Nephron progenitor cell (in vitro differentiated cells): ENCODE measurements around the gene PLA2R1.

Experiments
- DNase-seq: peaks from one replicate; pipeline ENCODE4 v3.0.0; 2021
- H3K27ac Mint-ChIP-seq: 2 replicates; pipeline ENCODE4 v1.8.0; 2021; ENCODE audit warnings: mild to moderate bottlenecking, moderate library complexity, mixed read lengths
- H3K27me3 Mint-ChIP-seq: 2 replicates; pipeline ENCODE4 v1.8.0; 2021; ENCODE audit warnings: mild to moderate bottlenecking, low read depth, mixed read lengths; ENCODE audit not compliant: poor library complexity
- H3K36me3 Mint-ChIP-seq: 2 replicates; pipeline ENCODE4 v1.8.0; 2021; ENCODE audit warnings: low read depth, mixed read lengths
- H3K4me1 Mint-ChIP-seq: 2 replicates; pipeline ENCODE4 v1.8.0; 2021; ENCODE audit warnings: mixed read lengths
- H3K4me3 Mint-ChIP-seq: 2 replicates; pipeline ENCODE4 v1.8.0; 2021; ENCODE audit warnings: mild to moderate bottlenecking, moderate library complexity, mixed read lengths
- H3K9me3 Mint-ChIP-seq: 2 replicates; pipeline ENCODE4 v1.8.0; 2021; ENCODE audit warnings: mild to moderate bottlenecking, moderate library complexity, mixed read lengths
- TF ChIP-seq, protein P1 (sequence below): fragments of 200-600 bp; sonication (generic); IDR thresholded peaks from 2 replicates; pipeline ENCODE4 v1.5.0; 2021; ENCODE audit warnings: antibody characterized with exemption

The PLA2R1 gene

GRCh38 chr2:159904127-159904958, 158.1 kb downstream of the PLA2R1 start, which contains the start of gene LY75:
LY75 (minus strand) TSS chr2:159904756.
- no peak within 1 kb of the TSS for H3K27ac Mint-ChIP-seq
- DNase-seq: peak; percentile 61
- peak within 1 kb of the TSS; percentile 69 for H3K4me3 Mint-ChIP-seq
- H3K9me3 Mint-ChIP-seq: peaks cover 4% of the 10 kb centered on the region
- H3K36me3 Mint-ChIP-seq: no peaks in the 10 kb centered on the region
- TF ChIP-seq, protein P1, sequence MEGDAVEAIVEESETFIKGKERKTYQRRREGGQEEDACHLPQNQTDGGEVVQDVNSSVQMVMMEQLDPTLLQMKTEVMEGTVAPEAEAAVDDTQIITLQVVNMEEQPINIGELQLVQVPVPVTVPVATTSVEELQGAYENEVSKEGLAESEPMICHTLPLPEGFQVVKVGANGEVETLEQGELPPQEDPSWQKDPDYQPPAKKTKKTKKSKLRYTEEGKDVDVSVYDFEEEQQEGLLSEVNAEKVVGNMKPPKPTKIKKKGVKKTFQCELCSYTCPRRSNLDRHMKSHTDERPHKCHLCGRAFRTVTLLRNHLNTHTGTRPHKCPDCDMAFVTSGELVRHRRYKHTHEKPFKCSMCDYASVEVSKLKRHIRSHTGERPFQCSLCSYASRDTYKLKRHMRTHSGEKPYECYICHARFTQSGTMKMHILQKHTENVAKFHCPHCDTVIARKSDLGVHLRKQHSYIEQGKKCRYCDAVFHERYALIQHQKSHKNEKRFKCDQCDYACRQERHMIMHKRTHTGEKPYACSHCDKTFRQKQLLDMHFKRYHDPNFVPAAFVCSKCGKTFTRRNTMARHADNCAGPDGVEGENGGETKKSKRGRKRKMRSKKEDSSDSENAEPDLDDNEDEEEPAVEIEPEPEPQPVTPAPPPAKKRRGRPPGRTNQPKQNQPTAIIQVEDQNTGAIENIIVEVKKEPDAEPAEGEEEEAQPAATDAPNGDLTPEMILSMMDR: no peak
- H3K4me1 Mint-ChIP-seq: peaks cover 12% of the 10 kb centered on the region
- peaks cover 92% of the 10 kb centered on the region for H3K27me3 Mint-ChIP-seq

- H3K36me3 Mint-ChIP-seq: no peaks in the 10 kb centered on the region
- peaks cover 12% of the 10 kb centered on the region for H3K4me1 Mint-ChIP-seq
- no peak overlapping the region for H3K27ac Mint-ChIP-seq
- no peak for DNase-seq
- TF ChIP-seq, protein P1: no peak
- peaks cover 4% of the 10 kb centered on the region for H3K9me3 Mint-ChIP-seq
- H3K27me3 Mint-ChIP-seq: peaks cover 90% of the 10 kb centered on the region
- peak overlapping the region; percentile 69 for H3K4me3 Mint-ChIP-seq
These were observed 158.8 kb downstream of the PLA2R1 start for GRCh38 chr2:159903443-159904126.

GRCh38 chr2:159902722-159903121, 159.7 kb downstream of the PLA2R1 start:
- Mint-ChIP-seq H3K27me3 (peaks cover 93% of the 10 kb centered on the region), H3K9me3 (peaks cover 4% of the 10 kb centered on the region), H3K4me1 (peaks cover 12% of the 10 kb centered on the region), H3K4me3 (no peak overlapping the region), H3K27ac (no peak overlapping the region), H3K36me3 (no peaks in the 10 kb centered on the region)
- TF ChIP-seq, protein P1: no peak
- DNase-seq: no peak

- Mint-ChIP-seq H3K27ac (no peak overlapping the region), H3K4me1 (peaks cover 12% of the 10 kb centered on the region), H3K27me3 (peaks cover 76% of the 10 kb centered on the region), H3K9me3 (peaks cover 4% of the 10 kb centered on the region), H3K4me3 (no peak overlapping the region), H3K36me3 (no peaks in the 10 kb centered on the region)
- TF ChIP-seq, protein P1: no peak
- no peak for DNase-seq
These were observed 162.1 kb downstream of the PLA2R1 start for GRCh38 chr2:159900343-159900742.

GRCh38 chr2:159898441-159898840, 164.0 kb downstream of the PLA2R1 start:
- H3K27ac Mint-ChIP-seq: no peak overlapping the region
- H3K27me3 Mint-ChIP-seq: peaks cover 57% of the 10 kb centered on the region
- H3K36me3 Mint-ChIP-seq: no peaks in the 10 kb centered on the region
- H3K9me3 Mint-ChIP-seq: no peaks in the 10 kb centered on the region
- TF ChIP-seq, protein P1: no peak
- H3K4me3 Mint-ChIP-seq: no peak overlapping the region
- H3K4me1 Mint-ChIP-seq: peaks cover 12% of the 10 kb centered on the region
- DNase-seq: no peak
